H9 (cell line): Measurements from ENCODE around the gene SPTAN1. TPM values are rescaled to one million over a fixed set of nuclear protein-coding genes. Genes with fewer than 3 reads are reported as not detected.

Experiments used
- DNase-seq: peaks from one replicate; pipeline ENCODE4 v3.0.0-alpha.2; 2017
- H2AFZ ChIP-seq: one replicate; pipeline ENCODE4 v1.6.1; 2013; ENCODE audit warnings: mild to moderate bottlenecking, low read length, control low read depth, moderate library complexity
- H2AK5ac ChIP-seq: 2 replicates; pipeline ENCODE4 v1.6.1; 2013; ENCODE audit warnings: low read length, control low read depth, mixed read lengths; ENCODE audit not compliant: insufficient read length
- H2BK120ac ChIP-seq: one replicate; pipeline ENCODE4 v1.6.1; 2013; ENCODE audit warnings: low read depth, mild to moderate bottlenecking, low read length, control low read depth, inconsistent platforms; ENCODE audit not compliant: poor library complexity, severe bottlenecking
- H2BK12ac ChIP-seq: 2 replicates; pipeline ENCODE4 v1.6.1; 2013; ENCODE audit warnings: low read length, control low read depth, mixed read lengths, low read depth; ENCODE audit not compliant: insufficient read length
- H2BK15ac ChIP-seq: 2 replicates; pipeline ENCODE4 v1.6.1; 2013; ENCODE audit warnings: low read depth, low read length, control low read depth
- H2BK20ac ChIP-seq: one replicate; pipeline ENCODE4 v1.6.1; 2013; ENCODE audit warnings: low read depth, mild to moderate bottlenecking, low read length, control low read depth, inconsistent platforms; ENCODE audit not compliant: poor library complexity, severe bottlenecking
- H2BK5ac ChIP-seq: 2 replicates; pipeline ENCODE4 v1.6.1; 2013; ENCODE audit warnings: low read length, control low read depth, mixed read lengths; ENCODE audit not compliant: insufficient read length
- H3K14ac ChIP-seq: 2 replicates; pipeline ENCODE4 v1.6.1; 2013; ENCODE audit warnings: low read length, control low read depth; ENCODE audit not compliant: insufficient read depth
- H3K18ac ChIP-seq: 2 replicates; pipeline ENCODE4 v1.6.1; 2013; ENCODE audit warnings: low read depth, mild to moderate bottlenecking, mixed read lengths, low read length, control low read depth; ENCODE audit not compliant: insufficient read length
- H3K23ac ChIP-seq: 2 replicates; pipeline ENCODE4 v1.6.1; 2013; ENCODE audit warnings: low read length, control low read depth, mixed read lengths, low read depth; ENCODE audit not compliant: insufficient read length
- H3K23me2 ChIP-seq: 2 replicates; pipeline ENCODE4 v1.6.1; 2013; ENCODE audit warnings: low read depth, mild to moderate bottlenecking, mixed read lengths, low read length, control low read depth; ENCODE audit not compliant: insufficient read length, poor library complexity, severe bottlenecking
- H3K27ac ChIP-seq: 2 replicates; pipeline ENCODE4 v1.5.1; 2013; ENCODE audit warnings: low read length, control low read depth, mixed read lengths, low read depth; ENCODE audit not compliant: insufficient read length
- H3K27me3 ChIP-seq: 2 replicates; pipeline ENCODE4 v1.6.1; 2013; ENCODE audit warnings: low read length, control low read depth, inconsistent platforms; ENCODE audit not compliant: insufficient read depth
- H3K4ac ChIP-seq: 2 replicates; pipeline ENCODE4 v1.6.1; 2013; ENCODE audit warnings: low read depth, mild to moderate bottlenecking, control low read depth, inconsistent platforms, low read length, moderate library complexity
- H3K4me1 ChIP-seq: 2 replicates; pipeline ENCODE4 v1.6.1; 2013; ENCODE audit warnings: low read length, control low read depth, inconsistent platforms; ENCODE audit not compliant: insufficient read depth
- H3K4me2 ChIP-seq: 2 replicates; pipeline ENCODE4 v1.6.1; 2013; ENCODE audit warnings: low read length, control low read depth, mixed read lengths; ENCODE audit not compliant: insufficient read length, insufficient read depth
- H3K56ac ChIP-seq: 2 replicates; pipeline ENCODE4 v1.6.1; 2013; ENCODE audit warnings: low read depth, mild to moderate bottlenecking, mixed read lengths, low read length, control low read depth; ENCODE audit not compliant: insufficient read length
- H3K79me1 ChIP-seq: 2 replicates; pipeline ENCODE4 v1.6.1; 2013; ENCODE audit warnings: low read depth, mild to moderate bottlenecking, moderate library complexity, low read length, control low read depth, inconsistent platforms; ENCODE audit not compliant: insufficient read depth, poor library complexity, severe bottlenecking
- H3K79me2 ChIP-seq: 2 replicates; pipeline ENCODE4 v1.6.1; 2013; ENCODE audit warnings: low read length, control low read depth, inconsistent platforms; ENCODE audit not compliant: insufficient read depth
- H3K9ac ChIP-seq: 2 replicates; pipeline ENCODE4 v1.6.1; 2013; ENCODE audit warnings: low read length, control low read depth, mixed read lengths; ENCODE audit not compliant: insufficient read length; ENCODE audit errors: extremely low read depth
- H3K9me3 ChIP-seq: one replicate; pipeline ENCODE4 v1.6.1; 2013; ENCODE audit warnings: low read depth, low read length, inconsistent platforms; ENCODE audit not compliant: control insufficient read depth
- H3T11ph ChIP-seq: one replicate; pipeline ENCODE4 v1.6.1; 2013; ENCODE audit warnings: mild to moderate bottlenecking, low read length, control low read depth, inconsistent platforms
- H4K20me1 ChIP-seq: one replicate; pipeline ENCODE4 v1.6.1; 2013; ENCODE audit not compliant: control insufficient read depth, insufficient read length, insufficient read depth
- H4K5ac ChIP-seq: 2 replicates; pipeline ENCODE4 v1.6.1; 2013; ENCODE audit warnings: low read depth, mild to moderate bottlenecking, mixed read lengths, low read length, control low read depth; ENCODE audit not compliant: insufficient read length
- H4K8ac ChIP-seq: replicated peaks from 2 replicates; pipeline ENCODE4 v1.6.1; 2013; ENCODE audit warnings: low read length, control low read depth, mixed read lengths, low read depth; ENCODE audit not compliant: insufficient read length
- H4K91ac ChIP-seq: 2 replicates; pipeline ENCODE4 v1.6.1; 2013; ENCODE audit warnings: low read depth, mild to moderate bottlenecking, moderate library complexity, mixed read lengths, low read length, control low read depth; ENCODE audit not compliant: insufficient read length
- H3K27ac Mint-ChIP-seq, 3 experiments: 2 replicates in 2 of 3; 3 replicates in 1 of 3; pipeline ENCODE4 v1.8.0; 2020 to 2021; ENCODE audit warnings: mixed read lengths in 3 of 3, mild to moderate bottlenecking in 1 of 3, moderate library complexity in 1 of 3
- H3K27me3 Mint-ChIP-seq: 2 replicates; pipeline ENCODE4 v1.8.0; 2021; ENCODE audit warnings: low read depth, mild to moderate bottlenecking, moderate library complexity, mixed read lengths
- H3K36me3 Mint-ChIP-seq, 3 experiments: 2 replicates in 2 of 3; 3 replicates in 1 of 3; pipeline ENCODE4 v1.8.0; 2020 to 2021; ENCODE audit warnings: low read depth in 3 of 3, mixed read lengths in 3 of 3; ENCODE audit not compliant: insufficient read depth in 1 of 3
- H3K4me1 Mint-ChIP-seq, 2 experiments: 2 replicates each; pipeline ENCODE4 v1.8.0; 2020; ENCODE audit warnings: mixed read lengths in 2 of 2
- H3K4me3 Mint-ChIP-seq, 2 experiments: 2 replicates in 1 of 2; 3 replicates in 1 of 2; pipeline ENCODE4 v1.8.0; 2020 to 2021; ENCODE audit warnings: mild to moderate bottlenecking in 2 of 2, mixed read lengths in 2 of 2, moderate library complexity in 1 of 2
- H3K9me3 Mint-ChIP-seq, 2 experiments: 2 replicates in 1 of 2; 3 replicates in 1 of 2; pipeline ENCODE4 v1.8.0; 2020; ENCODE audit warnings: mild to moderate bottlenecking in 2 of 2, mixed read lengths in 2 of 2, moderate library complexity in 1 of 2
- WGBS: extraction: QIAGEN DNeasy Blood & Tissue Kit; methylation state at CpG from one replicate; pipeline ENCODE4 v1.1.7; 2013; ENCODE audit warnings: missing lambda C conversion rate, low lambda C conversion rate, mixed read lengths; ENCODE audit not compliant: insufficient read length; ENCODE audit errors: extremely low coverage; 5-methylcytosine and 5-hydroxymethylcytosine counted together
- total RNA-seq: library from RNA; stranded (reverse); gene quantifications from 2 replicates; pipeline ENCODE4 v1.2.1, GENCODE V29; 2021
- TF ChIP-seq, protein P1 (sequence below): fragments of 200-600 bp; sonication (generic); conservative IDR thresholded peaks from 3 replicates; pipeline ENCODE4 v1.8.0; 2021; ENCODE audit warnings: antibody characterized with exemption, mild to moderate bottlenecking

SPTAN1 gene
- total RNA-seq, 1 experiment from 2014 or later = 213 TPM

DNA sequence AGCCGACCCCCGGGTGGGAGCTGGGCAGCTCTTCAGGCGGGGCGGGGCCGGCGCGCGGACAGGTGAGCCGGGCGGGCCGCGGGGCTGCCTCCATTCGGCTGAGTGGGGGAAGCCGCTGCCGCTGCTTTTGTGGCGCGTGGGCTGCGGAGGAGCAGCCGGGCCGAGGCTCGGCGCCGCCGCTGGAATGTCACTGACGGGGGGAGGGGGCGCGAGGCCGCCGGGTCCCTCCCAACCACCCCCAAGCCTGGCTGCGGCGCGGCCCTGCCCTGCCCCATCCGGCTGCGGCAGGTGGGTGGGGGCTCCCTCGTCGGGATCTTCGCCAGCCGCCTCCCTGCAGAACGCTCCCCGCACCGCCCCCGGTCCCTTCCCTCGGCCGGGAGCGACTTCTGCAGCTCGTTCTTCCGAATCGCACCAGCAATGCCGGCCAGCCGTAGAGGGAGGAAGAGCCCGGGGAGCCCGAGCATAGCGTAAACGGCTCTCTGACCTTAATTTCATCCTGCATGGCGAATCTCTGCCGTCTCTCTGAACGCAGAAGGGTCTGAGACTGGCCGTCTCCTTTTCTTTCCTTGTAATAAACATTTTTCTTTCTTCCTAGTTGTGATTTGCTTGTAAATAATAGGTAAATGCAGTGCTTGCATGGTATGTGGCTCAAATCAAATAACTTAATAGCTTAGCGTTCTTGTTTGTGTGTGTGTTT is 505 bp downstream of the SPTAN1 start:
- no peak overlapping the region for H2BK15ac ChIP-seq
- H2BK120ac ChIP-seq = no peak overlapping the region
- Mint-ChIP-seq H3K27me3 (peaks cover 3% of the 10 kb centered on the region; the same call in 1 of the 2 replicates), H3K4me3 (no peak overlapping the region), H3K27ac (no peak overlapping the region), H3K9me3 (no peaks in the 10 kb centered on the region; a peak in 1 of 5 replicates), H3K36me3 (peaks cover 0 to 4% (median 0%) of the 10 kb centered on the region in 3 experiments; a peak in 1 of 7 replicates), H3K4me1 (peaks cover 11 to 24% of the 10 kb centered on the region in 2 experiments)
- no peaks in the 10 kb centered on the region; the same call in 1 of the 2 replicates for H3K79me2 ChIP-seq
- H4K20me1 ChIP-seq = no peaks in the 10 kb centered on the region
- peak overlapping the region; percentile 68 for H3K14ac ChIP-seq
- H2BK20ac ChIP-seq = no peak overlapping the region
- H3K79me1 ChIP-seq = no peaks in the 10 kb centered on the region
- no peak overlapping the region for H3K4ac ChIP-seq
- no peak overlapping the region for H3K27ac ChIP-seq
- H4K5ac ChIP-seq = no peak overlapping the region
- no peak overlapping the region for H2BK5ac ChIP-seq
- no peak overlapping the region for H3K56ac ChIP-seq
- no peak overlapping the region for H3T11ph ChIP-seq
- no peak overlapping the region for H4K8ac ChIP-seq
- no peak overlapping the region for H2BK12ac ChIP-seq
- no peak overlapping the region for H3K23ac ChIP-seq
- WGBS = no CpG with 5 or more reads among the region's 59 CpGs
- peaks cover 9% of the 10 kb centered on the region for H3K4me1 ChIP-seq
- no peak overlapping the region for H4K91ac ChIP-seq
- H3K9me3 ChIP-seq = no peaks in the 10 kb centered on the region
- H3K9ac ChIP-seq = peak overlapping the region; percentile 71
- H3K27me3 ChIP-seq = no peaks in the 10 kb centered on the region
- H3K4me2 ChIP-seq = peak overlapping the region; percentile 90
- DNase-seq = peak; percentile 56
- no peak overlapping the region for H2AK5ac ChIP-seq
- H3K23me2 ChIP-seq = peaks cover 5% of the 10 kb centered on the region
- TF ChIP-seq, protein P1, sequence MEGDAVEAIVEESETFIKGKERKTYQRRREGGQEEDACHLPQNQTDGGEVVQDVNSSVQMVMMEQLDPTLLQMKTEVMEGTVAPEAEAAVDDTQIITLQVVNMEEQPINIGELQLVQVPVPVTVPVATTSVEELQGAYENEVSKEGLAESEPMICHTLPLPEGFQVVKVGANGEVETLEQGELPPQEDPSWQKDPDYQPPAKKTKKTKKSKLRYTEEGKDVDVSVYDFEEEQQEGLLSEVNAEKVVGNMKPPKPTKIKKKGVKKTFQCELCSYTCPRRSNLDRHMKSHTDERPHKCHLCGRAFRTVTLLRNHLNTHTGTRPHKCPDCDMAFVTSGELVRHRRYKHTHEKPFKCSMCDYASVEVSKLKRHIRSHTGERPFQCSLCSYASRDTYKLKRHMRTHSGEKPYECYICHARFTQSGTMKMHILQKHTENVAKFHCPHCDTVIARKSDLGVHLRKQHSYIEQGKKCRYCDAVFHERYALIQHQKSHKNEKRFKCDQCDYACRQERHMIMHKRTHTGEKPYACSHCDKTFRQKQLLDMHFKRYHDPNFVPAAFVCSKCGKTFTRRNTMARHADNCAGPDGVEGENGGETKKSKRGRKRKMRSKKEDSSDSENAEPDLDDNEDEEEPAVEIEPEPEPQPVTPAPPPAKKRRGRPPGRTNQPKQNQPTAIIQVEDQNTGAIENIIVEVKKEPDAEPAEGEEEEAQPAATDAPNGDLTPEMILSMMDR = no peak
- peak overlapping the region; percentile 43 for H3K18ac ChIP-seq
- H2AFZ ChIP-seq = no peak overlapping the region
